SH-SY5Y (cell line): ENCODE data around the gene IRF2BPL.
A peak's percentile ranks its signal among the peaks of the same experiment; 100 is the strongest.

Experiments
- GATA2 ChIP-seq: IDR thresholded peaks from 2 replicates; pipeline ENCODE4 v1.6.1; 2011; ENCODE audit warnings: mild to moderate bottlenecking, low read depth, low read length
- GATA3 ChIP-seq: IDR thresholded peaks from 2 replicates; pipeline ENCODE4 v1.6.1; 2011; ENCODE audit warnings: low read depth, mild to moderate bottlenecking, low read length, moderate library complexity

DNA sequence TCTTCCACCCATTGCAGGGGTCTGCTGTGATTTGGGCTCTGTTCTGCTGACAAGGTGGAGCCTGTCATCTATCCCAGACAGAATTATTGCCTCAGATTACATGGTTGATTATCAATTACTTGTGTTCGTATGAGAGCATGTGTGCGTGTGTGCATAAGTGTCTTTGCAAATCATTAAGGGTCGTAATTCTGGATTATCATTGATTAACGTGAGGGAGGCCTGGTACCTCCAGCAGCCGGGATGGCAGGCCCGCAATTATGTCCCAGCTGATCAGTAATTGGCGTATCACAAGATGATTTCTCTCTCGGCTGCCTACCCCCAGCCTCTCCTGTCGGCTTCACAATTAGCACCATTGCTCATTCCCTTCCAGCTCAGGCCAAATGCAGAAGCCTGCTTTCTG is 29.6 kb upstream of the IRF2BPL start:
- TF ChIP-seq GATA2 (peak; percentile 68), GATA3 (no peak)
